IPS-18c (cell line): ENCODE data around the gene KCNQ2.

ENCODE experiments used
- H3K4me3 ChIP-seq: 2 replicates; pipeline ENCODE4 v1.7.0; 2013; ENCODE audit warnings: low read depth, mild to moderate bottlenecking, low read length, moderate library complexity; ENCODE audit not compliant: insufficient read depth
- H3K9me3 ChIP-seq: one replicate; pipeline ENCODE4 v1.6.1; 2013; ENCODE audit warnings: mild to moderate bottlenecking, low read length, moderate library complexity; ENCODE audit not compliant: control insufficient read depth, insufficient read depth

Gene KCNQ2

GRCh38 chr20:63434599-63435378 is 37.7 kb downstream of the KCNQ2 start:
- Histone ChIP-seq H3K4me3 (no peak overlapping the region), H3K9me3 (no peaks in the 10 kb centered on the region)

GRCh38 chr20:63433756-63434531 is 38.5 kb downstream of the KCNQ2 start:
- Histone ChIP-seq H3K9me3 (no peaks in the 10 kb centered on the region), H3K4me3 (no peak overlapping the region)

DNA sequence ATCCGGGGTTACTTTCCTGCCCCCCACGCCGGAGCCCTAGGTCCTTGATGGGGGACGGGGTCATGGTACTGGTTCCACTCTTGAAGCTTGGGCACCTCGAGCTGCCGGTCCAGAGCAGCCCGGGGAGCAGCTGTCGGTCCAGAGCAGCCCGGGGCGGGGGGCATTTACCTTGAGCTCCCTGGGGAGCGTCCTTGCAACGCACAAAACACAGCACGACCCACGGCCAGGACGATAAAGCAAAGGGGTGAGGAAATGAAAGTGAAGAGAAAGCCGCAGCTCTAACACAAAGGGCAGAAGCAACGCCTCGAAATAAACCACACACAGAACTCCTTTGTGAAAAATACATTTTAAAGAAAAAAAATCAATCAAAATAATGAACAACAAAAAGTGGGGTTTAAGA is 39.1 kb downstream of the KCNQ2 start:
- Histone ChIP-seq H3K4me3 (no peak overlapping the region), H3K9me3 (no peaks in the 10 kb centered on the region)

DNA sequence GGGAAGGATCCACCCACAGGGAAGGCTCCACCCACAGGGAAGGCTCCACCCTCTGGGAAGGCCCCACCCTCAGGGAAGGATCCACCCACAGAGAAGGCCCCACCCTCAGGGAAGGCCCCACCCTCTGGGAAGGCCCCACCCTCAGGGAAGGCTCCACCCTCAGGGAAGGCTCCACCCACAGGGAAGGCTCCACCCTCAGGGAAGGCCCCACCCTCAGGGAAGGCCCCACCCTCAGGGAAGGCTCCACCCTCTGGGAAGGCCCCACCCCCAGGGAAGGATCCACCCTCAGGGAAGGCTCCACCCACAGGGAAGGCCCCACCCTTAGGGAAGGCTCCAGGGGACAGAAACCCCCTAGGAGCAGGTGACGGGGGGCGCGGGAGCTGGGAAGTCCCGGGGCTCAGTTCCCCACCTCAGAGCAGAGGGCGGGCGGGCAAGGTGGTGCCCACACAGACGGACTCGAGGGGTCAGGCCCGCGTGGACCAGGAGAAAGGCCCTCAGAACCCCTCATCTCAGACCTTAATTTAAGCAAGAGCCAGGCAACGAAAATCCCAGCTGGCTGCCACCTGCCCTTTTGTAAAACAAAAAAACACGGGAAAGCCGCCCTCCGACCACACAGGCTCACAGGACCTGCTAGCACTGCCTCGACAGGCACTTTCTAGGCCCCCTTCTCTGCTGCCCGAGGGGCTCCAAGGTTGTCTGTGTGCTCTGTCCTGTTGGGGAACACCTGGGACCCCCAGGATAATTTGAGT is 39.7 kb downstream of the KCNQ2 start:
- H3K9me3 ChIP-seq: no peaks in the 10 kb centered on the region
- no peak overlapping the region for H3K4me3 ChIP-seq

DNA sequence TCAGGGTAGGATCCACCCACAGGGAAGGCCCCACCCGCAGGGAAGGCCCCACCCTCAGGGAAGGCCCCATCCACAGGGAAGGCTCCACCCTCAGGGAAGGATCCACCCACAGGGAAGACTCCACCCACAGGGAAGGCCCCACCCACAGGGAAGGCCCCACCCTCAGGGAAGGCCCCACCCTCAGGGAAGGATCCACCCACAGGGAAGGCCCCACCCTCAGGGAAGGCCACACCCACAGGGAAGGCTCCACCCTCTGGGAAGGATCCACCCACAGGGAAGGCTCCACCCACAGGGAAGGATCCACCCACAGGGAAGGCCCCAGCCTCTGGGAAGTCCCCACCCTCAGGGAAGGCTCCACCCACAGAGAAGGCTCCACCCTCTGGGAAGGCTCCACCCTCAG is 40.5 kb downstream of the KCNQ2 start:
- H3K4me3 ChIP-seq: no peak overlapping the region
- no peaks in the 10 kb centered on the region for H3K9me3 ChIP-seq

DNA sequence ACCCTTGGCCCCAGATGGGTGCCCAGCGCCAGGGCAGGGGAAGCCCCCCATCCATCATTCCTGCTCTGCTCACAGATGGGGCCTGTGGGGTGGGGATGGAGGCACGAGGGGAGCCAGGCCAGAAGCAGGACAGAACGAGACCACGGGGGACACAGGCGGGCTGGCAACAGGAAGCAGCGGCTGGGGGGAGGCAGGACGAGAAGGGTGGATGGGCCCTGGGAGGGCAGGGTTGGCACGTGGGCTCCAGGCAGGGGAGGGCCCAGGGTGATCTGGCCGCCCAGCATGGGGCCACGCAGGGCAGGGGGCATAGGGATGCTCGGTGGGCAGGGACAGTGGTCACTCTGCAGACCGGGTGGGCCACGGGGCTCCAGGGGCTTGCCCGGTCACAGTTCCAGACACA is 41.6 kb downstream of the KCNQ2 start:
- Histone ChIP-seq H3K9me3 (no peaks in the 10 kb centered on the region), H3K4me3 (no peak overlapping the region)

DNA sequence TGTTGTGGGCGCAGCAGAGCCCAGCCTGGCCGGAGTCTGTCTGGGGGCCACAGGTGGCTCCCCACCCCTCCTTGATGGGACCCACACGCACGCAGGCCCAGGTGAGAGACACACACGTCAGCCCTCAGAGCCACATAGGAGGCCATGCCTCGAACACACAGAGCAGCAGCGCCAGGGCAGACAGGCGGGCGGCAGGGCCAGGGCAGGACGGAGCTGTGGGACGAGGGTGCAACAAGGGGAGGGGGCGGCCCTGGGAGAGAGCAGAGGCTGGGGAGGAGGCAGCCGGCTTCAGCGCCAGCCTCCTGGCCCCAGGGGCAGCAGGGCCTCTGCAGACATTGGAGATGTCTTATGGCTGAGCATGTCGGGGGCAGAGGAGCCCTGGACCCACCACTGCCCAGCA is 42.5 kb downstream of the KCNQ2 start:
- Histone ChIP-seq H3K9me3 (no peaks in the 10 kb centered on the region), H3K4me3 (no peak overlapping the region)

DNA sequence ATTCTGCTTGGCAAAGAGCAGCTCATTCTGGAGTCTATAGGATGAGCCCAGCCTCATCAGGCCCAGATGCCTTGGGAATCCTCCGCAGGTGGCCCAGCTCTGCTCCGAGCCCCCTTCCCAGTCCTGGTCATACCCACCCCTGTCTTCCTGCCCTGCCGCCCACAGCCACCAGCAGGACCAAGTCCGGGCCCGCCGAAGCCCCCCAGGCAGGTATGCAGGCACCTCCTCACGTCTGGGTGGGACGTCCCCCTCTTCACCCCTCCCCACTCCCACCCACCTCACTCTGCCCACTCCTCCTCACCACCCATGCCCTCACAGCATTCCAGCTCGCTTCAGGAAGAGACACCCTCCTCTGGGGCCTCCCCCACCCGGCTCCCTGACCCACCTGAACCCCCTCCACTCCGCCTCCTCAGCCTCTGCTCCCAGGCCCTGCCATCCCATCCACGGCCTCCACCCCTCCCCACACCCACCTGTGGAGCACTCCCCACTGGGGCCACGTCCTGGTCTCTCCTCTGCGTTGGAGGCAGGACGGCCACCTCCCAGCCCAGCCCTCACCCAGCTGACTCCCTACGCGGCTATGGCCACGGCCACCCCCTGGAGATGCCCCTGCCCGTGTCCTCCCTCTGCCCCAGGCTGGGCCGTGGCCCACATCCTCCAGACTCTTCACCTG is 43.4 kb downstream of the KCNQ2 start:
- Histone ChIP-seq H3K9me3 (no peaks in the 10 kb centered on the region), H3K4me3 (no peak overlapping the region)

- Histone ChIP-seq H3K4me3 (no peak overlapping the region), H3K9me3 (no peaks in the 10 kb centered on the region)
Observed at GRCh38 chr20:63427724-63428330, 44.6 kb downstream of the KCNQ2 start.

DNA sequence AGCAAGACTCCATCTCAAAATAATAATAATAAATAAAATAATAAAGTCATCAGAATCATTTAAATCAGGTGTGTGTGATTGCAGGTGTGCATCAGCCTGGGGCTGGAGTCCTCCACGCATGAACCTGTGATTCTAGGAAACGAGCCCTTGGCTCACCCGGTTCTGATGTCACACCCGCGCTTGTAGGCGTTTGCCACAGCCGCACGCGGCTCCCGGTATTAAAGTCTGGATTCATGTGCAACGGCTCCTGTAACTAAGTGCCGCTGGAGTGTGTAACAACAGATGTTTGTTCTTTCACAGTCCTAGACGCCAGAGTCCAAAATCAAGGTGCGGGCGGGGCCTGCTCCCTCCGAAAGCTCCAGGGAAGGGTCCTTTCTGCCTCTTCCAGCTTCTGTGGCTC is 45.2 kb downstream of the KCNQ2 start:
- Histone ChIP-seq H3K9me3 (no peaks in the 10 kb centered on the region), H3K4me3 (no peak overlapping the region)

GRCh38 chr20:63425846-63426485 is 46.5 kb downstream of the KCNQ2 start:
- Histone ChIP-seq H3K9me3 (no peaks in the 10 kb centered on the region), H3K4me3 (no peak overlapping the region)

DNA sequence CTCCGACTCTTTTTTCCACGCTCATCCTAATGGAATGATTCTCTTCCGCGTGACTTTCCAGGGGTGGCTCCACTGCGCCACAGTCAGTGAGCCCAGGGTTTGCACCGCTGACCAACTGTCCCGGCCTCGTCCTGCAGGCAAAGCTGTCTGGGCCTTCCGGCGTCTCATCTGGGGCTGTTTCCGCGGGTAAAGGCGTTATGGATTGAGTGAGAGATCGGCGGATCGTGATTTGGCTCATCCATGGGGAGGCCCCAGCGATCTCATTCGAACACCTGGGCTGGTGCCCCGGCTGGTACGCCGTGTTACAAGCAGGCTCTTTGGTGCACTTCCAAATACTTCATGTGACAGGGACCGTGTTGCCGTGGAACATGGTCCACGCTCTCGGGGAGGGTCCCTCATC is 47.8 kb downstream of the KCNQ2 start:
- no peaks in the 10 kb centered on the region for H3K9me3 ChIP-seq
- H3K4me3 ChIP-seq: no peak overlapping the region

GRCh38 chr20:63423751-63424150 is 48.7 kb downstream of the KCNQ2 start:
- Histone ChIP-seq H3K4me3 (no peak overlapping the region), H3K9me3 (no peaks in the 10 kb centered on the region)

DNA sequence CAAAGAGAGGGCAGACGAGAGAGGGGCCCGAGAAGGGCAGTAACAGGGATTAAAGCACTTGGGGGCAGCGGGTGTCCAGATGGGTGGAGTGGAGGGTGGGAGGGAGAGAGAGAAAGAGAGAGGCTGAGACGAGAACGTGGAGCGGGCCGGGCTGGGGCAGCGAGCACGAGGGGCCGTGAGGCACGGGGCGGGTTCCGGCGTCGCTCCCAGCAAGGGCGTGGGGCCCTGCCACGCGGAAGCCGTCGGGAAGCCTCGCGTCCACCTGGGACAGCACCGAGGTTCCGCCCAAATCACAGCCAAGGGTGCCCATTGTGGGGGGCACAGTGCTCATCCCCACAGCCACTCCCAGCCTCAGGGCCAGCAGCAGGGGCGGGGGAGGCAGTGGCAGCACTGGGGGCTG is 49.8 kb downstream of the KCNQ2 start:
- H3K9me3 ChIP-seq: no peaks in the 10 kb centered on the region

DNA sequence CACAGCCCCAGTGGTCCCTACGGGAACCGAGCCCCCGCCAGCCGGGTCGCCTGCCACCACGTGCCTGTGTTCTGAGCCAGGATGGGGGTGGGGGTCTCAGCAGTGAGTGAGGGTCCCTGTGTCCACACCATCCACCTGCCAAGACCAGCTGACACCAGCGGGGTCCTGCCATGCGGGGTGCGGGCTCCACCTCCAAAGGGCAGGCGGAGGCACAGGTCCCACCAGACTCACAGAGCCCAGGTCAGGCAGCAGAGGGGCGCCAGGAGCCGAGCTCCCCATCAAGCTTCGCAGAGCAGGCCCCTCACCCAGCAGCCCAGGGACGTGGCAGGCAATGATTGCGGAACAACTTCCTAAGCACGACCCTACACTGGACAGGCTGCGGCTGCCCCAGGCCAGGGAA is 50.5 kb downstream of the KCNQ2 start:
- Histone ChIP-seq H3K9me3 (no peaks in the 10 kb centered on the region), H3K4me3 (no peak overlapping the region)

More for the DNA sequence above, 49.8 kb downstream of the KCNQ2 start:
- H3K4me3 ChIP-seq: no peak overlapping the region

DNA sequence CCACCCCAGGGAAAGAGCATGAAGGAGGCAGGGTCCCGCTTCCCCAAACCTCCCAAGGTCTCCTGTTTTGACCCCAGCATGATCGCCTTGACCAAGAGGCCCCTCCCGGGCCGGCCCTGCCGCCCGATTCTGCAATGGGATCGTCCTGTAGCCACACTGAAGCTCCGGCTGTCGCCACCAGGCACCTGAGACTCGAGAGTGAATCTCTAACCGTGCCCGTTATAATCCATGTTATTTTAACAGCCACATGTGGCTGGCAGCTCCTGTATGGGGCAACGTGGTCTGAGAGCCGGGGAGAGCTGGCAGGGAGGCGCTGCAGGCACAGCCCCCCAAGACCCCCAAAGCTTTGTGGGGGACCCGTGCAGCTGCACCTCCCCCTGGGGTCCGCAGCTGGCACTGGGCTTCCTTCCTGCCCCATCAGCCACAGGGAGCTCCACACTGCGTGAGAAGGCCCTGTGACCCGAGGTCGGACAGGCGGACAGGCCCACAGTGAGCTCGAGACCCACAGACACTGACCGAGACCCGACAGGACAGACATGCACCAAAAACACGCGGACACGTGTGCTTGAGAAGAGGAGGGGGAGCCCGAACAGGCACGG is 51.3 kb downstream of the KCNQ2 start:
- Histone ChIP-seq H3K9me3 (no peaks in the 10 kb centered on the region), H3K4me3 (no peak overlapping the region)
